Measurements from ENCODE around the gene COLEC12.

COLEC12 gene

GRCh38 chr18:306608-307255, 193.8 kb downstream of the COLEC12 start:
- DNase-seq (ENCODE audit: extremely low read depth, low read depth) = no peak
- TF ChIP-seq, protein P1, sequence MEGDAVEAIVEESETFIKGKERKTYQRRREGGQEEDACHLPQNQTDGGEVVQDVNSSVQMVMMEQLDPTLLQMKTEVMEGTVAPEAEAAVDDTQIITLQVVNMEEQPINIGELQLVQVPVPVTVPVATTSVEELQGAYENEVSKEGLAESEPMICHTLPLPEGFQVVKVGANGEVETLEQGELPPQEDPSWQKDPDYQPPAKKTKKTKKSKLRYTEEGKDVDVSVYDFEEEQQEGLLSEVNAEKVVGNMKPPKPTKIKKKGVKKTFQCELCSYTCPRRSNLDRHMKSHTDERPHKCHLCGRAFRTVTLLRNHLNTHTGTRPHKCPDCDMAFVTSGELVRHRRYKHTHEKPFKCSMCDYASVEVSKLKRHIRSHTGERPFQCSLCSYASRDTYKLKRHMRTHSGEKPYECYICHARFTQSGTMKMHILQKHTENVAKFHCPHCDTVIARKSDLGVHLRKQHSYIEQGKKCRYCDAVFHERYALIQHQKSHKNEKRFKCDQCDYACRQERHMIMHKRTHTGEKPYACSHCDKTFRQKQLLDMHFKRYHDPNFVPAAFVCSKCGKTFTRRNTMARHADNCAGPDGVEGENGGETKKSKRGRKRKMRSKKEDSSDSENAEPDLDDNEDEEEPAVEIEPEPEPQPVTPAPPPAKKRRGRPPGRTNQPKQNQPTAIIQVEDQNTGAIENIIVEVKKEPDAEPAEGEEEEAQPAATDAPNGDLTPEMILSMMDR (IDR thresholded peaks at IDR 0.05; ENCODE audit: low read depth, low read length, missing control alignments) = no peak
- H3K4me3 ChIP-seq (replicated peaks; ENCODE audit: low read depth, low read length) = no peak overlapping the region

DNA sequence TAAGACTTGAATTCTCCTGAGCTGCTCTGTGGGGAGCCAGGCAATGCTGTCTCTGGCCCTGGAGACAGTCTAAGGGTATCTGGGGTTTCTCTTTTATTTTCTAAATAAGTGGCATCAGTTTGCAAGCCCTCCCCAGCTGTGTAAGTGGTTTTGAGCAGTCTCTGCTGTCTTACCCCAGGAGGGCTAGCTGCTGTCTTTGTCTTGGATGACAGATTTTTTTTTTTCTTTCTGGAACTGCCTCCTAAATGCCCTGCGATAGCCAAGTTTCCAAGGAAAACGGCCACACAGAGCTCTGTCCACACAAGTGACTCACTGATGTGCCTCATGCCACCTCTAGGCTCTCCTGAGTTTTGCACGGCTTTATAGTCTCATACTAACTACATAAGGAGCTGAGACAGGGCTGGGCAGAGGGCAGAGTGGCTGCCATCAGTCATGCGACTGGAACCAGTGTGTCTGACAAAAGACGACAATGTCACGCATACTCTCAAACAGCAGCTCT, 195.4 kb downstream of the COLEC12 start:
- DNase-seq (ENCODE audit: extremely low read depth, low read depth) = no peak
- no peak overlapping the region for H3K4me3 ChIP-seq (replicated peaks; ENCODE audit: low read depth, low read length)
- TF ChIP-seq, protein P1 (IDR thresholded peaks at IDR 0.05; ENCODE audit: low read depth, low read length, missing control alignments) = no peak

DNA sequence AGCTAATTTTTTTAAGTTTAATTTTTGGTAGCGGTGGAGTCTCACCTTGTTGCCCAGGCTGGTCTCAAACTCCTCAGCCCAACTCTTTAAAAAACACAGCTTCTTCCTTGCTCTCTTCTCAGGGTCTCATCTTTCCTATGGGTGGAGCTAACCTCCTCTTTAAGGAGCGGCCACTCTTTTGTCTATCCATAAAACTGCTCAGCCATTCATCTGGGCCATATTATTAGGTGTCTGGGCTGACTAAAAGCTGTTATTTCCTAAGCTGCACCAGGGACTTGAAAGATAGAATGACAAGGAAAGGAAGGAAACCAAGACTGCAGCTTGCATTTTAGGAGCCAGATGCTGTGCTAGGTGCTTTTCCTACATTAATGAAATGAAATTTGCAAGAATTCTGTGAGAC, 196.9 kb downstream of the COLEC12 start:
- no peak for DNase-seq (ENCODE audit: extremely low read depth, low read depth)
- TF ChIP-seq, protein P1 (IDR thresholded peaks at IDR 0.05; ENCODE audit: low read depth, low read length, missing control alignments) = no peak
- no peak overlapping the region for H3K4me3 ChIP-seq (replicated peaks; ENCODE audit: low read depth, low read length)

- TF ChIP-seq, protein P1 (IDR thresholded peaks at IDR 0.05; ENCODE audit: low read depth, low read length, missing control alignments) = no peak
- no peak overlapping the region for H3K4me3 ChIP-seq (replicated peaks; ENCODE audit: low read depth, low read length)
- no peak for DNase-seq (ENCODE audit: extremely low read depth, low read depth)
Measured at GRCh38 chr18:303011-303410, 197.5 kb downstream of the COLEC12 start.

DNA sequence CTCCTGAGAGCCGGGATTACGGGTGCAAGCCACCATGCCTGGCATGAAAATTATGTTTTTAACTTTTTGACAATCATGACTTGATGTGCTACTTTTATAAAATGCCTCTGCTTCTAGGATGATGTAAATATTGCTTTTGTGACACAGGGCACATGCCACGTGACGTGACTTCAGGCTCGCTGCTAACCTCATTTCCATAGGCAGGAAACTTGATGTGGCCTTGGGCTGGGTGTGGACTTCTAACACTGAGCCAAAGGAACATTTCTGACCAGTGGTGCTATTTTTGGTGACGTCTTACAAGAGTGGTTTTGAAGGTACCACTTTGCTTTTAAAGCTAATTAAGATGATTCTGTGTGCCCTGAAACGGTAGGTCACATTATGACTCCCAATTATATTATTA, 198.4 kb downstream of the COLEC12 start:
- DNase-seq (ENCODE audit: extremely low read depth, low read depth) = no peak
- TF ChIP-seq, protein P1 (IDR thresholded peaks at IDR 0.05; ENCODE audit: low read depth, low read length, missing control alignments) = no peak
- no peak overlapping the region for H3K4me3 ChIP-seq (replicated peaks; ENCODE audit: low read depth, low read length)

DNA sequence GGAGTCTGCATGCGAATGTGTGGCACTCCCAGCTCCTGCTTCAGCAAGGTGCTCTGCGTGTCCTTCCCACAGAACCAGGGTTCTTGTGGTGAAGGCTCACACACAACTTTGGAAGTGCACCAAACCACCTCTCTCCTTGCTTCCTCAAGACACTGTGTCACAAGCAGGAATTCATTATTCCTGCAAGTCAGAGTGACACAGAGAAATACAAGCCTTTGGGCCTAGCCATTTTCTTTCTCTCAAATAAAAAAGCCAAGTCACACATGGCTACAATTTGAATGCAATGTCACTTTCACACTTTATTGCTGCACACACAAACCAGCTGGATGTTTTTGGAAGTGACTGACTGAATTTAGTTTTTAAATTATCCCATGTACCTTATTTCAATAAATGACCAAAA, 202.6 kb downstream of the COLEC12 start:
- no peak for DNase-seq (ENCODE audit: extremely low read depth, low read depth)
- TF ChIP-seq, protein P1 (IDR thresholded peaks at IDR 0.05; ENCODE audit: low read depth, low read length, missing control alignments) = no peak
- H3K4me3 ChIP-seq (replicated peaks; ENCODE audit: low read depth, low read length) = no peak overlapping the region

Data from HFF-Myc (cell line).